Right lobe of liver (tissue), 4 donors: ENCODE data around the gene PARP15.

Source experiments
- POLR2A ChIP-seq: fragments of 450-650 bp; IDR thresholded peaks from one replicate; pipeline ENCODE4 v1.6.1; 2017; ENCODE audit warnings: antibody characterized with exemption, mild to moderate bottlenecking
- TF ChIP-seq, protein P1 (sequence below), 4 donors: fragments of 200-600 bp in 3 of 4; fragments of 450-650 bp in 1 of 4; IDR thresholded peaks; one replicate each; pipeline versions ENCODE4 v1.5.1 to v1.8.0; 2016 to 2022; ENCODE audit warnings: antibody characterized with exemption in 4 of 4, mild to moderate bottlenecking in 2 of 4
- donor health status: DM: no; HTN: no; CAD: no.
- donor health status: DM: no; HTN: no; CAD: no.
- donor health status: DM: no; HTN: yes; CAD: no.

DNA sequence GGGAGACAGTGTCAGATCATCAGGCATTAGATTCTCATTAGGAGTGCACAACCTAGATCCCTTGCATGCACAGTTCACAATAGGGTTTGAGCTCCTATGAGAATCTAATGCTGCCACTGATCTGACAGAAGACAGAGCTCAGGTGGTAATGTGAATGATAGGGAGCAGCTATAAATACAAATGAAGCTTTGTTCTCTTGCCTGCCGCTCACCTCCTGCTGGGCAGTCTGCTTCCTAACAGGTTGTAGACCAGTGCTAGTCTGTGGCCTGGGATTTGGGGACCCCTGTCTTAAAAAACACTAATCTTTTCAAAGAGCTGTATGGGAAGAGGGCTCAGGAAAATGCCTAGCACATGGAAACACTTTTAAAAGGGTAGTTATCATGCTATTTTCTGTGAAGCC is 52.3 kb downstream of the PARP15 start:
- no peak for TF ChIP-seq POLR2A
- TF ChIP-seq, protein P1, sequence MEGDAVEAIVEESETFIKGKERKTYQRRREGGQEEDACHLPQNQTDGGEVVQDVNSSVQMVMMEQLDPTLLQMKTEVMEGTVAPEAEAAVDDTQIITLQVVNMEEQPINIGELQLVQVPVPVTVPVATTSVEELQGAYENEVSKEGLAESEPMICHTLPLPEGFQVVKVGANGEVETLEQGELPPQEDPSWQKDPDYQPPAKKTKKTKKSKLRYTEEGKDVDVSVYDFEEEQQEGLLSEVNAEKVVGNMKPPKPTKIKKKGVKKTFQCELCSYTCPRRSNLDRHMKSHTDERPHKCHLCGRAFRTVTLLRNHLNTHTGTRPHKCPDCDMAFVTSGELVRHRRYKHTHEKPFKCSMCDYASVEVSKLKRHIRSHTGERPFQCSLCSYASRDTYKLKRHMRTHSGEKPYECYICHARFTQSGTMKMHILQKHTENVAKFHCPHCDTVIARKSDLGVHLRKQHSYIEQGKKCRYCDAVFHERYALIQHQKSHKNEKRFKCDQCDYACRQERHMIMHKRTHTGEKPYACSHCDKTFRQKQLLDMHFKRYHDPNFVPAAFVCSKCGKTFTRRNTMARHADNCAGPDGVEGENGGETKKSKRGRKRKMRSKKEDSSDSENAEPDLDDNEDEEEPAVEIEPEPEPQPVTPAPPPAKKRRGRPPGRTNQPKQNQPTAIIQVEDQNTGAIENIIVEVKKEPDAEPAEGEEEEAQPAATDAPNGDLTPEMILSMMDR (IDR thresholded peaks at IDR 0.05), result no peak
